Suprapubic skin (tissue), 4 donors: ENCODE results near the gene MMP3.

Source experiments
- POLR2A ChIP-seq, 2 donors: fragments of 450-650 bp; IDR thresholded peaks; one replicate each; pipeline ENCODE4 v1.6.1; 2017; ENCODE audit warnings: antibody characterized with exemption in 2 of 2, mild to moderate bottlenecking in 2 of 2, moderate library complexity in 2 of 2
- POLR2AphosphoS5 ChIP-seq, 3 donors: sonication (generic); formaldehyde crosslinking; IDR thresholded peaks; one replicate each; pipeline ENCODE4 v1.6.1; 2017; ENCODE audit warnings: antibody characterized with exemption in 3 of 3
- TF ChIP-seq, protein P1 (sequence below), 2 donors: fragments of 200-600 bp in 1 of 2; fragments of 450-650 bp in 1 of 2; sonication (generic) in 1 of 2; IDR thresholded peaks; one replicate each; pipeline ENCODE4 v1.5.1; 2016 to 2019; ENCODE audit warnings: antibody characterized with exemption in 2 of 2, mild to moderate bottlenecking in 1 of 2, moderate library complexity in 1 of 2

DNA sequence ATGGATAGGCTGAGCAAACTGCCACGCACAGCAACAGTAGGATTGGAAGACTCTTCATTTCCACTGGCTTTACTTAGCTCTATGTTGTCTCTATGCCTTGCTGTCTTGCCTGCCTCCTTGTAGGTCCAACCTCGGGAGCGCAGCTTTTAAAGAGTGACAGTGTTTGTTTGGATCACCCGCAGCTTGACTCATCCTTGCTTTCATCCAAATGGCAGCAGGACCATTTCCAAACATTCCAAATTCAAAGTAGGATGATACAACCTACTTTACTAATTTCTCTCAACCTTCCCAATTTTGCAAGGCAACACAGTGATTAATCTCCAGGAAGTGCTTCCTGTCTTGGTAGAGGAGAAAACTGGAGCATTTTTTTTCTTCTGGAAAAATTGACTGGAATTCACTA lies at the start of gene MMP3:
- TF ChIP-seq, protein P1, sequence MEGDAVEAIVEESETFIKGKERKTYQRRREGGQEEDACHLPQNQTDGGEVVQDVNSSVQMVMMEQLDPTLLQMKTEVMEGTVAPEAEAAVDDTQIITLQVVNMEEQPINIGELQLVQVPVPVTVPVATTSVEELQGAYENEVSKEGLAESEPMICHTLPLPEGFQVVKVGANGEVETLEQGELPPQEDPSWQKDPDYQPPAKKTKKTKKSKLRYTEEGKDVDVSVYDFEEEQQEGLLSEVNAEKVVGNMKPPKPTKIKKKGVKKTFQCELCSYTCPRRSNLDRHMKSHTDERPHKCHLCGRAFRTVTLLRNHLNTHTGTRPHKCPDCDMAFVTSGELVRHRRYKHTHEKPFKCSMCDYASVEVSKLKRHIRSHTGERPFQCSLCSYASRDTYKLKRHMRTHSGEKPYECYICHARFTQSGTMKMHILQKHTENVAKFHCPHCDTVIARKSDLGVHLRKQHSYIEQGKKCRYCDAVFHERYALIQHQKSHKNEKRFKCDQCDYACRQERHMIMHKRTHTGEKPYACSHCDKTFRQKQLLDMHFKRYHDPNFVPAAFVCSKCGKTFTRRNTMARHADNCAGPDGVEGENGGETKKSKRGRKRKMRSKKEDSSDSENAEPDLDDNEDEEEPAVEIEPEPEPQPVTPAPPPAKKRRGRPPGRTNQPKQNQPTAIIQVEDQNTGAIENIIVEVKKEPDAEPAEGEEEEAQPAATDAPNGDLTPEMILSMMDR (IDR thresholded peaks at IDR 0.05) = no peak
- TF ChIP-seq POLR2AphosphoS5 (IDR thresholded peaks at IDR 0.05) = no peak
- no peak for TF ChIP-seq POLR2A (IDR thresholded peaks at IDR 0.05)
